GM12873 (cell line): ENCODE data around the gene AKT3.

Experiments
- CTCF ChIP-seq: IDR thresholded peaks from 2 replicates; pipeline ENCODE4 v1.5.1; 2012; ENCODE audit warnings: low read depth, mild to moderate bottlenecking, moderate library complexity, low read length, control low read depth; ENCODE audit not compliant: insufficient read depth; ENCODE audit errors: missing control alignments

Gene AKT3

GRCh38 chr1:243748706-243749283 lies 101.2 kb downstream of the AKT3 start:
- TF ChIP-seq CTCF, result peak; percentile 73

- TF ChIP-seq CTCF, result no peak
These were observed 101.8 kb downstream of the AKT3 start for GRCh38 chr1:243748227-243748626.

- TF ChIP-seq CTCF, result no peak
These were observed 103.3 kb downstream of the AKT3 start for GRCh38 chr1:243746751-243747150.

- no peak for TF ChIP-seq CTCF
These were observed 104.7 kb downstream of the AKT3 start for GRCh38 chr1:243745356-243745755.

GRCh38 chr1:243742819-243743218 lies 107.2 kb downstream of the AKT3 start:
- no peak for TF ChIP-seq CTCF

GRCh38 chr1:243740255-243740999 lies 109.6 kb downstream of the AKT3 start:
- no peak for TF ChIP-seq CTCF

GRCh38 chr1:243739335-243740003 lies 110.6 kb downstream of the AKT3 start:
- no peak for TF ChIP-seq CTCF
